HEK293T (cell line): ENCODE measurements around the gene KCNK5.

Experiments
- ARNT ChIP-seq: fragments of 450-650 bp; IDR thresholded peaks from 2 replicates; pipeline ENCODE4 v1.6.1; 2017; ENCODE audit warnings: mild to moderate bottlenecking
- BHLHE40 ChIP-seq: fragments of 450-650 bp; IDR thresholded peaks from 2 replicates; pipeline ENCODE4 v1.6.1; 2016; ENCODE audit warnings: mild to moderate bottlenecking, moderate library complexity, borderline replicate concordance
- ELF4 ChIP-seq: fragments of 450-650 bp; IDR thresholded peaks from 2 replicates; pipeline ENCODE4 v1.6.1; 2017; ENCODE audit warnings: antibody characterized with exemption
- FOXA1 ChIP-seq: fragments of 450-650 bp; IDR thresholded peaks from 2 replicates; pipeline ENCODE4 v1.6.1; 2016; ENCODE audit warnings: mild to moderate bottlenecking
- FOXK2 ChIP-seq: fragments of 450-650 bp; IDR thresholded peaks from 2 replicates; pipeline ENCODE4 v1.6.1; 2016; ENCODE audit warnings: mild to moderate bottlenecking
- FOXM1 ChIP-seq: fragments of 450-650 bp; IDR thresholded peaks from 2 replicates; pipeline ENCODE4 v1.6.1; 2017; ENCODE audit warnings: mild to moderate bottlenecking, borderline replicate concordance
- L3MBTL2 ChIP-seq: fragments of 450-650 bp; conservative IDR thresholded peaks from 2 replicates; pipeline ENCODE4 v1.6.1; 2016; ENCODE audit warnings: mild to moderate bottlenecking
- LEF1 ChIP-seq: fragments of 450-650 bp; IDR thresholded peaks from 2 replicates; pipeline ENCODE4 v1.6.1; 2017; ENCODE audit warnings: mild to moderate bottlenecking, borderline replicate concordance
- NFRKB ChIP-seq: fragments of 450-650 bp; IDR thresholded peaks from 2 replicates; pipeline ENCODE4 v1.6.1; 2016; ENCODE audit warnings: mild to moderate bottlenecking, moderate library complexity
- PKNOX1 ChIP-seq: fragments of 450-650 bp; IDR thresholded peaks from 2 replicates; pipeline ENCODE4 v1.6.1; 2016
- SP1 ChIP-seq: fragments of 450-650 bp; IDR thresholded peaks from 2 replicates; pipeline ENCODE4 v1.6.1; 2017
- TARDBP ChIP-seq: fragments of 450-650 bp; IDR thresholded peaks from 2 replicates; pipeline ENCODE4 v1.6.1; 2016
- ZNF384 ChIP-seq: fragments of 450-650 bp; IDR thresholded peaks from 2 replicates; pipeline ENCODE4 v1.6.1; 2016

DNA sequence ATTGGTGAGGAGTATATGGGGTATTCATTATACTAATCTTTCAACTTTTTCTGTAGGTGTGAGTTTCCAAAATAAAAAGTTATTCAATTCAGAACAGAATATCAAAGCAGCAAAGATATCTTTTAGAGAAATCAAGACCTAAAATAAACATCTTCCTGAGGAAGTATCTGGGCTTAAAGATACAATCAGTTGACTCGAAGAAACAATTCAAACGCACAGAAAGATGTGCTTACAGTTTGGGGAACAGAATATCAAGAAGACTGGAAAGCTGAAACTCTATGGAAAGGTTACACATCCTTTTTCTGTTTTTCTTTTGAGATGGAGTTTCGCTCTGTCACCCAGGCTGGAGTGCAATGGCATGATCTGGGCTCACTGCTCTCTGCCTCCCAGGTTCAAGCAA lies 78.1 kb downstream of the KCNK5 start:
- TF ChIP-seq SP1 (no peak), FOXM1 (no peak), L3MBTL2 (no peak), NFRKB (no peak), ELF4 (no peak), BHLHE40 (no peak), TARDBP (no peak), FOXK2 (no peak), LEF1 (no peak), FOXA1 (no peak), ZNF384 (no peak), PKNOX1 (no peak), ARNT (no peak)
